ENCODE results near the gene VAT1.

The VAT1 gene

DNA sequence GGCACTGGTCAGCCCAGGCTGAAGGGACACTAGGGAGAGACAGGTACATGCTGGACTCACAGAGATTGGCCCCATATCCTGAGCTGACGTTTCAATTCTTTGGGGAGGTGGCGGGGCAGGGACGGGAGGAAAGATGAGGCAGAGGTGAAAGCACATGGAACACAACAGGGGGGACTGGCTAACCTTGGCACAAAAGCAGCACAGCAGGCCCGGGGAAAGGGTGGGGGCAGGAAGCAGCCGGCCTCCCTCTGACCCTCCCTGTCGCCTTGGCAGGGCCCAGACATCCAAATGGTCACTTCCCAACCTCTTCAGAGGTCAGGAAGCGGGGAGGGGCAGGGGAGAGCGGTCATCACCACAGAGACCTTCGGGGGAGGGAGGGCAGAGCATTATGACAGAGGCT lies 6.6 kb downstream of the VAT1 start:
- in situ Hi-C loops (cut with MboI; ENCODE audit: low sequenced_read_pairs, unreplicated experiment) = no loop called here
- TF ChIP-seq CTCF (IDR thresholded peaks at IDR 0.05; ENCODE audit: borderline replicate concordance, control extremely low read depth, extremely low read depth, insufficient read depth, missing control alignments) = no peak
- peak; percentile 24 for DNase-seq (ENCODE audit: low spot score)

DNA sequence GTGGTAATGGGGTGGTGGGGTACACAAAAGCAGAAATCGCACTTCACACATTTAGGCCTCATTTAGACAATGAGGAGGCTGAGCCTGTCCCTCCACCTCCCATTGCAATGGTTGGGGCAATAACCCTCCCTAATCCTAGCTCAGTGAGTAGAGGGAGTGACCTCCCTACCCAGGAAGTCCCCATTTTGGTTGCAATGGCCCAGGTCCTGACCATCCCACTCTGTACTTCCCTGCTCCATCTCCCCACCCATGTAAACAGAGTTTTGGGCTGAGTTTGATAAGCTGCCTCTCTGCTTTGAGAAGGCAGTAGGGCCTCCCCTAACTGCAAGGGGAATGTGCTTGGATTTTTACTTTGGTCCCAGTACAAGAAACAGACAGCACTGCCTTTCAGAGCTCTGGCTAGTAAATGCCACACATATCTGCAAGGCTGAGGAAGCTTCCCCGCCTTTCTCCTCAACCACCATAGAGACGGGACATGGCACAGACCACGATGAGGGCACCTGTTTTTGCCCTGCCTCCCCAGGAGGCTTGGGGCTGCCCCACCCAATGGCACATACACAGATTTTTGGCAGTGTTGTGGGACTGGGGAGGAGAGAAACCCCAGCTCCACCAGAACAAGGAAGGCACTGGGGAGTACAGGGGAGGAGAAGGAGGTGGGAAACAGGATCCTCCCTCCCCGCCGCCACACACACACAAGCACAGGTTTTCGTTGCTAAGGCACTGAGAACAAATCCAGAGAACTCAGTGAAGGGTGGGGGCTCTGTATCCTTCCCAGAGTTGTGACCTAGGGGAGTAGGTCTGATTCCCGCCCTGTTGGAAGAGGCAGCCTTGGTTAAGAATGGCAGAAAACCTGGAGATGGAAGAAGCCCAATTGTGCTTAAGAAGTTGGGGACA lies 7.3 kb downstream of the VAT1 start:
- no peak for DNase-seq (ENCODE audit: low spot score)
- TF ChIP-seq CTCF (IDR thresholded peaks at IDR 0.05; ENCODE audit: borderline replicate concordance, control extremely low read depth, extremely low read depth, insufficient read depth, missing control alignments) = no peak
- in situ Hi-C loops (cut with MboI; ENCODE audit: low sequenced_read_pairs, unreplicated experiment) = no loop called here

DNA sequence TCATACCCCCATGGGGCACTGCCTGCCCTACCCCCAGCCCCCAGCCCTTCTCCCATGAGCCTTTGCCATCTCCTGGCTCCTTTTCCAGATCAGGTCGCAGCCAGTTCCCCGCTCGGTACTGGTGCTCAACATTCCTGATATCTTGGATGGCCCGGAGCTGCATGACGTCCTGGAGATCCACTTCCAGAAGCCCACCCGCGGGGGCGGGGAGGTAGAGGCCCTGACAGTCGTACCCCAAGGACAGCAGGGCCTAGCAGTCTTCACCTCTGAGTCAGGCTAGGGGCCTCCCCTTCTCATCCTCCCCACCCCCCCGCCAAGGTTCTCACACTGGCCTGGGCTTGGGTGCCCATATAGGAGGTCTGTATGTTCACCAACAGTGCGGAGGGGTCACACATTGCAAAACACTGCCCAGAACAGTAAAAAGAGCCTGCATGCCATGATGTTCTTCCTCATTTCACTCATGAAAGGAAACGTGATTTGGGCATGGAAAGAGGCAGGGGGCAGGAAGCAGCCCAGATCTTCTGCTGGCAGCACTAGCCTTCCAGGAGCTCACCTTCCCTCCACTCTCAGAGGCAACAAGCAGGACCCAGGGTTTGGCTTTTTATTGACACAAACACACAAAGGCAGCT lies 8.1 kb downstream of the VAT1 start:
- TF ChIP-seq CTCF (IDR thresholded peaks at IDR 0.05; ENCODE audit: borderline replicate concordance, control extremely low read depth, extremely low read depth, insufficient read depth, missing control alignments) = no peak
- no peak for DNase-seq (ENCODE audit: low spot score)
- in situ Hi-C loops (cut with MboI; ENCODE audit: low sequenced_read_pairs, unreplicated experiment) = no loop called here

- no peak for TF ChIP-seq CTCF (IDR thresholded peaks at IDR 0.05; ENCODE audit: borderline replicate concordance, control extremely low read depth, extremely low read depth, insufficient read depth, missing control alignments)
- in situ Hi-C loops (cut with MboI; ENCODE audit: low sequenced_read_pairs, unreplicated experiment) = no loop called here
- DNase-seq (ENCODE audit: low spot score) = no peak
Observed at GRCh38 chr17:43013296-43013695, 8.9 kb downstream of the VAT1 start.

DNA sequence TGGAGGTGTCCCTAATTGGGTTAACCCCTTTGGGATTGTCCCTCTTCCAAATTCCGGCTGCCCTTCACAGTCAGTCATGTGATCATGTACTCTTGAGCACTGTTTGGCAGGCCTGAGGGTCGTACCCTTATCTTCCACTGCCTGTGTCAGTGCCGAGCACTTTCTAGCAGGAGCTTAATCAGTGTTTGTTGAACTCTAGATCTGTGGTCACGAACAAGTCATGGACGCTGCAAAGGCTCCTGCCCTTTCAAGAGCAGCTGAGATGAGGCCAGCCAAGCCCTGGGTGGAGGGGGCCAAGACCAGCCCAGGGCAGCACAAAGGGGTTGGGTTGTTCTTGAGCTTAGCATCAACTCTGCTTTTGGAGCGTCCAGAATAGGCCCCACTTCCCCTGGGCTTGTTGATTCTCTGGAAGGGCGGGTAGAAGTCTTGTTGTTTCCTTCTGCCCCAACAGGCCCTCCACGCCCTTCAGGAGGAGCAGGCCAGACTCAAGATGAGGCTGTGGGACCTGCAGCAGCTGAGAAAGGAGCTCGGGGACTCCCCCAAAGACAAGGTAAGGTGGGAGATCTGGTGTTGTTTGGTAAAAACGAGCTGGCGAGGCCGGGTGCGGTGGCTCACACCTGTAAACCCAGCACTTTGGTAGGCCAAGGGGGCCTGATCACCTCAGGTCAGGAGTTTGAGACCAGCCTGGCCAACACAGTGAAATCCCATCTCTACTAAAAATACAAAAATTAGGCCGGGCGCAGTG lies 10.3 kb downstream of the VAT1 start:
- no peak for DNase-seq (ENCODE audit: low spot score)
- no peak for TF ChIP-seq CTCF (IDR thresholded peaks at IDR 0.05; ENCODE audit: borderline replicate concordance, control extremely low read depth, extremely low read depth, insufficient read depth, missing control alignments)
- in situ Hi-C loops (cut with MboI; ENCODE audit: low sequenced_read_pairs, unreplicated experiment) = no loop called here

DNA sequence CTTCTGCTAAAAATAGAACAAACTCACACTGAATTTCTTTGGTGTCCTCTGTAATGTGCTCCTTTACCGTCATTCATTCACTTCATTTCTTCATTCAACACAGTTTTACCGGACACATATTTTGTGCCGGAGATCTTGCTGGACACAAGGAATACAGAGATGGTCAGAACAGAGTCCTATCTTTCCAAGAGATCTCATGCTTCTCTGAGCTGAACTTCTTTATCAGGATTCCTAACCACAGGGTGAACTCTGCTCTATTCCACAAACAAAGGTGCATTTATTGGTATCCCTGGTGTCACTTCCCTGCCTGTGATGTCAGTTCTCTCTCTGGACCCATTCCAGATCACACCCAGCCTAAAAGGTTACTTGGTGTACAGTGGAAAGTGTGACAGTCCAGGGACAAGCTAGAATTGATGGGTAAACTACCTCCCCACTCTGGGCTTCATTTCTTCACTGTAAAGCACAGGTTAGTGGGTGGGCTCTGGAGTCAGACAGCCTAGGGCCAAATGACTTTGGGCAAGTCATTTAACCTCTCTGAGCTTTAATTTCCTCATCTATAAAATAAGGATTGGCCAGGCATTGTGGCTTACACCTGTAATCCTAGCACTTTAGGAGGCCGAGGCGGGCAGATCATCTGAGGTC lies 11.4 kb downstream of the VAT1 start:
- in situ Hi-C loops (cut with MboI; ENCODE audit: low sequenced_read_pairs, unreplicated experiment) = no loop called here
- no peak for TF ChIP-seq CTCF (IDR thresholded peaks at IDR 0.05; ENCODE audit: borderline replicate concordance, control extremely low read depth, extremely low read depth, insufficient read depth, missing control alignments)
- DNase-seq (ENCODE audit: low spot score) = no peak

Measured in GM13976 (cell line).